Activated naive CD8-positive, alpha-beta T cell treated with anti-CD3 and anti-CD28 coated beads, Interleukin-2, amount 50 U/mL, for 24 hours (primary cell): ENCODE data around the gene SCYGR1.

Experiments
- ATAC-seq: fragments of 150-1000 bp; cut with Tn5 transposase; one replicate; pipeline ENCODE4 v1.10.0; 2021
- DNase-seq: peaks from one replicate; pipeline ENCODE4 v3.0.0; 2021
- H3K27ac Mint-ChIP-seq: one replicate; pipeline ENCODE4 v1.8.0; 2021; ENCODE audit warnings: mild to moderate bottlenecking, mixed read lengths
- H3K27me3 Mint-ChIP-seq: one replicate; pipeline ENCODE4 v1.8.0; 2021; ENCODE audit warnings: mixed read lengths
- H3K36me3 Mint-ChIP-seq: one replicate; pipeline ENCODE4 v1.8.0; 2021; ENCODE audit warnings: low read depth, mixed read lengths
- H3K4me1 Mint-ChIP-seq: one replicate; pipeline ENCODE4 v1.8.0; 2021; ENCODE audit warnings: mixed read lengths
- H3K4me3 Mint-ChIP-seq: one replicate; pipeline ENCODE4 v1.8.0; 2021; ENCODE audit warnings: mild to moderate bottlenecking, moderate library complexity, mixed read lengths
- H3K9me3 Mint-ChIP-seq: one replicate; pipeline ENCODE4 v1.8.0; 2021; ENCODE audit warnings: mixed read lengths

Gene SCYGR1

GRCh38 chr2:227411320-227411989 is 23.7 kb upstream of the SCYGR1 start:
- Mint-ChIP-seq H3K27ac (peak overlapping the region; percentile 90), H3K4me3 (peak overlapping the region; percentile 63), H3K36me3 (peaks cover 2% of the 10 kb centered on the region), H3K4me1 (peaks cover 81% of the 10 kb centered on the region), H3K9me3 (no peaks in the 10 kb centered on the region), H3K27me3 (no peaks in the 10 kb centered on the region)
- DNase-seq (peak; percentile 60), ATAC-seq (peak; percentile 91)

- Mint-ChIP-seq H3K27me3 (no peaks in the 10 kb centered on the region), H3K27ac (no peak overlapping the region), H3K4me3 (no peak overlapping the region), H3K4me1 (peaks cover 81% of the 10 kb centered on the region), H3K36me3 (no peaks in the 10 kb centered on the region), H3K9me3 (no peaks in the 10 kb centered on the region)
- DNase-seq (no peak), ATAC-seq (no peak)
Measured at GRCh38 chr2:227410191-227410590, 22.4 kb upstream of the SCYGR1 start.

DNA sequence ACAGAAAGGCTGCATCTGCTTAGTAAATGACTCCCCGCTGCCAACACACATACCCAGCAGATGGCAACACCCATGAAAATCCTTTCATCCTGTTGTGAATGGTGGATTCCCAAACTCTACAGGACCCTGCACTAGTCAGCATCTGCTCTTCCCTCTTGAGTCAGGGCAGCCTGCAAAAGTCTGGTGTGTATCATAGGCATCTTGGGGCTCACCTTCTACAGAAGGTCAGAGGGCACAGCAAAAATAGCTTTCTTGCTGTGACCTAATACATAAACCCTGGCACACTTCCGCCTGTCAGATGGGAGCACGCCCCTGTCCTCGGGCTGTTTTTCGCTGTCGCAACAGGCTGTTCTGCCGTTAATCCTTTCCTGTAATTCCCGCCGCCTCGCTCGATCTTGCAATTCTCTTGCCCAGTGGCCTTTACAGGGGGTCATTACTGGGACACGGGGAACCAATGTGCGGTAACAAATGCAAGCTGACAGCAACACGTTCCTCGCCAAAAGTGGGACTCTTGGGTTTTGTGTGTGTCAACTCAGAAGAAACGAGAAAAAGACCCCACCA is 19.9 kb upstream of the SCYGR1 start:
- Mint-ChIP-seq H3K9me3 (no peaks in the 10 kb centered on the region), H3K36me3 (no peaks in the 10 kb centered on the region), H3K4me3 (no peak overlapping the region), H3K27ac (no peak overlapping the region), H3K4me1 (peaks cover 76% of the 10 kb centered on the region), H3K27me3 (no peaks in the 10 kb centered on the region)
- ATAC-seq (no peak), DNase-seq (no peak)

DNA sequence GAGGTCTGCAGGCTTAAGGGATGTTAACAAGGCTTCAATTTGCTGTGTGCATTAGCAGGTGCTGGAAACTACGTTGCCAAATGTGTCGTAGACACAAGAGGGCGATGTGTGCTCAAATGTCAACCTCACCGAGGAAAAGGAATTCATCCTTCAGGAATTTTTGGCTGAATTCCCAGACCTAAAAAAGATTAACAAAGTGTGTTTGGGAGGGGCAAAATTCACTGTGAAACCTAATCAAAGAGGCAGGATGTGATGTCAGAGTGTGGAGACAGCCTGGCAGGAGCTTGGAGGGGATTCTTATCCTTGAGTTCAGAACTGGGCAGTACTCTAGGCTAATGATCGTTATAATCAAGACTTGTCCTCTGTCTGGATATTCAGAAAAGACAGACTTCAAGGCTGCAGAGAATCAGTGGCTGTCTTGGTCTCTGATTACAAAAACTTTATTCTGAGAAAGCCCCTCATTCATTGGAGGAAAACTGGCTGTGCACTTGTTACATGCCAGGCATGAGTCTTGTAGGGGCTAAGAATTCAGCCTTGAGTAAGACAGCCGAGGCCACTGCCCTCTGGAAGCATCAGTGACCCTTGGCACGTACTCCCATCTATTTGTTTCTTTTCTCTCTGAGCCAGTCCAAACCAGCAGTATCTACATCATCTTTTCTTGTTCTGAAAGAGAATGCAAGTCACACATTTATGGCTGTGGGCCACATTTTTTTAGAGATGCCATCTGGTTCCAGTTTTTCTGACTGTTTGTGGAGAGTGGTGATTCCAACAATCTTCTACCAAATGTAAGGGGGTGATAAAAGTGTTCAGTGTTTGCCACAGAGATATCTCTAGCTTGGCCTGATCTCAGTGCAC is 18.7 kb upstream of the SCYGR1 start:
- Mint-ChIP-seq H3K4me1 (peaks cover 72% of the 10 kb centered on the region), H3K4me3 (no peak overlapping the region), H3K27me3 (no peaks in the 10 kb centered on the region), H3K9me3 (no peaks in the 10 kb centered on the region), H3K27ac (peak overlapping the region; percentile 8), H3K36me3 (no peaks in the 10 kb centered on the region)
- no peak for DNase-seq
- no peak for ATAC-seq

DNA sequence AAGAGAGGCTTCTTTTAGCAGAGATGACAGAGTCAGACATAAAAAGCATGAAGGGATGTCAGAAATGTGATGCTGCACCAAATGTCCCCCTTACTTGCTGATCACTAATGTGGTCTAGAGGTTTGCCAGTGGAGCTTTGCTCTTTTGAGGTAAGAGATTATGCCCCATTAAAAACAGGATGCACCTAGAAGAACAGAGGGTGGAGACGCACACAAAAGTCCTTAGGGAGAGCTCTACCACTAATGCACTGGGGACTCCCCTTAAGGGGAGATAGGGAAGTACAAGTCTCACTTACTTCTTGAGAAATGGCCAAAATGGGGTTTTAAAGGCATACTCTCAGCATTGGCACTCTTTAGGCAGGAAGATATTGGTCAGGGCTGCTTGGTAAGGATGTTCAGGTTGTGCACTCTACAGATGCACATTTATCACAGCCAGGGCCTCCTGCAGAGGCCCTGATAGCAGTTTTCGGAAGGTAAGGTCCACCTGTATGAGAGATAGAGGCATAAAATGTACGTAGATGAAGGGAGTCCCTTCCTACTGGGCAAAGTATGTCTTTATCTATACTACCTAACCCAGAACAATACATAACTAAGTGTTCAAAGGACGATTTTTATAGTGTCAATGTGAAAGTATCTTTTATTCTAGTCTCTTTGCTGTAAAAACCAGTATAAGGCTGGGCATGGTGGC is 17.0 kb upstream of the SCYGR1 start:
- DNase-seq: no peak
- no peak overlapping the region for H3K27ac Mint-ChIP-seq
- H3K4me1 Mint-ChIP-seq: peaks cover 58% of the 10 kb centered on the region

GRCh38 chr2:227402959-227403358 is 15.2 kb upstream of the SCYGR1 start:
- H3K9me3 Mint-ChIP-seq: no peaks in the 10 kb centered on the region
- peaks cover 55% of the 10 kb centered on the region for H3K4me1 Mint-ChIP-seq
- no peak overlapping the region for H3K4me3 Mint-ChIP-seq
- no peak for DNase-seq
- H3K27ac Mint-ChIP-seq: no peak overlapping the region
- peak; percentile 37 for ATAC-seq
- no peaks in the 10 kb centered on the region for H3K36me3 Mint-ChIP-seq
- peaks cover 2% of the 10 kb centered on the region for H3K27me3 Mint-ChIP-seq

More for the DNA sequence above, 17.0 kb upstream of the SCYGR1 start:
- H3K27me3 Mint-ChIP-seq: peaks cover 2% of the 10 kb centered on the region
- H3K36me3 Mint-ChIP-seq: no peaks in the 10 kb centered on the region
- no peaks in the 10 kb centered on the region for H3K9me3 Mint-ChIP-seq
- no peak overlapping the region for H3K4me3 Mint-ChIP-seq
- ATAC-seq: no peak

DNA sequence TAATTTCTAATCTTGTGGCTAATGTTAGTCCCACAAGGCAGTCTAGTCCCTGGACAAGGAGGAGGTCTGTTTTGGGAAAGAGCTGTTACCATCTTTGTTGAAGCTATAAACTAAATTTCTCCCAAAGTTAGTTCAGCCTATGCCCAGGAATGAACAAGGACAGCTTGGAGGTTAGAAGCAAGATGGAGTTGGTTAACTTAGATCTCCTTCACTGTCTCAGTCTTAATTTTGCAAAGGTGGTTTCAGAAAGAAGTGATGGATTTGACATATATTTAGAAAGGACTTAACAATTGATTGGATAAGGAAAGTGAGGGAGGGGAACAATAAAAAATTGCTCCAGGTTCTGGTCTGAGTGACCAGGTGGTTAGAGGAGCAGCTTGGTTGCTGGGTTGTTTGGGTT is 14.6 kb upstream of the SCYGR1 start:
- Mint-ChIP-seq H3K27ac (no peak overlapping the region), H3K36me3 (no peaks in the 10 kb centered on the region), H3K4me1 (peaks cover 55% of the 10 kb centered on the region), H3K9me3 (no peaks in the 10 kb centered on the region), H3K27me3 (peaks cover 2% of the 10 kb centered on the region), H3K4me3 (no peak overlapping the region)
- no peak for ATAC-seq
- DNase-seq: no peak

DNA sequence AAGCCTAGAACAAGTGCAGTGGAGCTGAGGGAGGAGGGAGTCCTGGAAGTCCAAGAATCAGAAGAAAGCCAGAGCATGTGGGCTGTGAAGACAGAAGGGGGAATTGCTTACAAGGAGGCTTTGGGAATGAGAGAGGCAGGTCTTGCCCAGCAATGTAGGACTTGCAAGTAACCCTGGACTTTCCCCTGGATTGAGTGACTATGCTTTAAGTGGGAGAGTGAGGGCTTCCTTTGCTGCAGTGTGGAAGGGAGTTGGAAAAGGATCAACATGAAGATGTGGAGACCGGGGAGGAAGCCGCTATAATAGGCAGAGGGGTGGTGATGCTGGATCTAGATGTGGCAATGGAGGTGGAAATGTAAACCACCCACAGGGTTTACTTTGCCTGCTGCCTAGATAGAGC is 13.8 kb upstream of the SCYGR1 start:
- Mint-ChIP-seq H3K36me3 (no peaks in the 10 kb centered on the region), H3K27ac (no peak overlapping the region), H3K27me3 (peaks cover 2% of the 10 kb centered on the region), H3K9me3 (no peaks in the 10 kb centered on the region), H3K4me1 (peaks cover 47% of the 10 kb centered on the region), H3K4me3 (no peak overlapping the region)
- DNase-seq (no peak), ATAC-seq (no peak)

GRCh38 chr2:227398684-227399670 is 11.2 kb upstream of the SCYGR1 start:
- no peak for ATAC-seq
- DNase-seq: no peak
- Mint-ChIP-seq H3K9me3 (no peaks in the 10 kb centered on the region), H3K27me3 (peaks cover 2% of the 10 kb centered on the region), H3K4me3 (no peak overlapping the region), H3K36me3 (no peaks in the 10 kb centered on the region), H3K4me1 (peaks cover 28% of the 10 kb centered on the region), H3K27ac (no peak overlapping the region)

DNA sequence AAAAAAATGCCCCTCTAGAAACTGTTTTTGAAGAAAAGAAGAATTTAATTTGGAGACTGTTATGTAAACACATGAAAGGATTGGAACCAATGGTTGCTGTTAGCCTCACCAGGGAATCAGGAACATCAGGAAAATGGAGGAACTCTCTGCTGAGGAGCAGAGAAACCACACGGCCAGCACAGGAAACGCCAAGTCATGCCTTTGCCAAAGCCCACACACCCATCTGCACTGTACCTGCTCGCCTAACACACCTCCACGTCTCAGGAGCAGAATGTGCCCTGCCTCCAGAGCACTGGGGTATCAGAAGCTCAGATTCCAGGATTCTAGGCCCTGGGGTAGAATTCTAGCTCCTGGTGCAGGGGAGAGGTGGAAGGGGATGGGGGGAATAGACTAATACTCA is 9.8 kb upstream of the SCYGR1 start:
- Mint-ChIP-seq H3K36me3 (no peaks in the 10 kb centered on the region), H3K4me3 (no peak overlapping the region), H3K27ac (no peak overlapping the region), H3K4me1 (peaks cover 19% of the 10 kb centered on the region), H3K9me3 (no peaks in the 10 kb centered on the region), H3K27me3 (peaks cover 2% of the 10 kb centered on the region)
- DNase-seq: no peak
- peak; percentile 36 for ATAC-seq

DNA sequence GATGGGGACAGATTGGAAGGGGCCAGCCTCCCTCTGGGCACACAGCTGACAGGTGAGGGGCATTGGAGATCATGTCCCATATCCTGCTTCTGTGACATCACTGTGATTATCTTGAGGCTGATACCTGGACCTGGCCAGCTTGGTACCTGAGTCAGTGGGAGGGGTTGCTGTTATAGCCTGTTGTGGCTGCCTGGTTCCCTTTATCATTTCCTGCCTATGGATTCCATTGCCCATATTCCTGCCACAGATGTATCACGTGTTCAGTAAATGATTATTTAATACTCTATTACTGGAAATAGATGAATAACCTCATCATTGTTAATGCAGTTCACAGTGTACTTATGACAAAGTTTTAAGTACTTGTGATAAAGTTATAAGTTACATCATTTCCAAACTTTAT is 7.8 kb upstream of the SCYGR1 start:
- H3K27me3 Mint-ChIP-seq: no peaks in the 10 kb centered on the region
- H3K27ac Mint-ChIP-seq: no peak overlapping the region
- no peak for DNase-seq
- no peaks in the 10 kb centered on the region for H3K36me3 Mint-ChIP-seq
- ATAC-seq: no peak
- no peak overlapping the region for H3K4me3 Mint-ChIP-seq
- H3K4me1 Mint-ChIP-seq: peaks cover 10% of the 10 kb centered on the region
- H3K9me3 Mint-ChIP-seq: no peaks in the 10 kb centered on the region

DNA sequence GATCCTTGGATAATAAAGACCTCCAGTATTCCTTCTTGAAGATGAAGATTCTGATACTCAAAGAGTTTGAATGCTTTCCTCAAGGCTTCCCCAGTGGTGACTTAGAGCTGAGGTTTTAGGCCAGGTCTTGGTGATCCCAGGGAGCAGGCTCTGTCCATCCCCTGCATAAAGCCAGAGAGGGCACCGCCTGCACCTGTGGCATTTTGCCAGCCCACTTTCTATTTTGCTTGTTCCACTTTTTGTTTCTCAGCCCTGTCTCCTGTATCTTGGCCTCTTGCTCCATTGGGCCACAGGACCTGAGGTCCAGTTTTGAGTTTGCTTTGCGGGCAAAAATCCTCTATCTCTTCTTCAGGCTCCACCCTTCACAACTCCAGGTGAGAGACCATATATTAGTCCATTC is 6.7 kb upstream of the SCYGR1 start:
- H3K4me3 Mint-ChIP-seq: no peak overlapping the region
- no peaks in the 10 kb centered on the region for H3K27me3 Mint-ChIP-seq
- H3K36me3 Mint-ChIP-seq: no peaks in the 10 kb centered on the region
- H3K27ac Mint-ChIP-seq: no peak overlapping the region
- ATAC-seq (no peak), DNase-seq (no peak)
- H3K4me1 Mint-ChIP-seq: peaks cover 10% of the 10 kb centered on the region
- no peaks in the 10 kb centered on the region for H3K9me3 Mint-ChIP-seq

DNA sequence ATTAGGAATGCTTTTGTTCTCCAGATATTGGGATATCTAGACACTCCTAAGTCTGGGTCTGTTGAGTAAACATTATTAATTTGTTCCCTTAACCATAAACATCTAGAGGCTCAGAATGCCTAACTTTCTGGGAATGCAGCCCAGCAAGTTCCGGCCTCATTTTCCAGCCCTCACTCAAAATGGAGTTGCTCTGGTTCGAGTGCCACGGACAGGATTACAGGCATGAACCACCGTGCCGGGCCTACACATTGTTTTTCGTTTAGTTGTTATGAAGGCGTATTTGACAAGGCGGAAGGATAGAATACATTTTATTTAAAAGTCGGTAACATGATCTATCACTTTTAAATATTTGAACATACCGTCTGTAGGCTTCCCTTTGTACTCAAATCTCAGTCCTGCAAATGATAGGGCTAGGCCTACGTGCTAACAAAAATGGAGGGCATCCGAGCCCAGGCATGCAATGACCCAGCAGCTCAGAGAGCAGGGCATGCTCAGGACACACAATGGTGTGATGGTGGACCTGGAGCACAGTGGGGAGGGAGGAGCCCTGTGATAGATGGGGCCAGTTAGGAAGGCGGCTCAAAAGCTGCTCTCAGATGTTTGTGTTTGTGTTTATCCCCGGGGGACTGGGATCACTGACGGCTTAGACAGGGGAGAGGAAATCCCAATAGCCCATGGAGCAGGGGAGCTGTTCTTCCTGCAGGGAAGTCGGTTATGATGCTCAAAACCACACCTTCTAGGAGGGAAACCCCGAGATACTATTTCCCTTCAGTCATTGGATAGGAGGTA is 2.9 kb upstream of the SCYGR1 start:
- Mint-ChIP-seq H3K4me1 (peaks cover 10% of the 10 kb centered on the region), H3K9me3 (no peaks in the 10 kb centered on the region), H3K36me3 (no peaks in the 10 kb centered on the region), H3K27me3 (peaks cover 2% of the 10 kb centered on the region), H3K4me3 (no peak overlapping the region), H3K27ac (no peak overlapping the region)
- no peak for ATAC-seq
- DNase-seq: no peak
